ENCODE measurements around the gene USP16. TPM values are rescaled to one million over a fixed set of nuclear protein-coding genes. Genes with fewer than 3 reads are reported as not detected.
A peak's percentile ranks its signal among the peaks of the same experiment; 100 is the strongest.

The USP16 gene
- total and polyA plus RNA-seq, 2 of the 13 experiments (the other 11 are each of a cell fraction or from before 2014, with no cell fraction given) = 16.5 to 46.9 TPM

DNA sequence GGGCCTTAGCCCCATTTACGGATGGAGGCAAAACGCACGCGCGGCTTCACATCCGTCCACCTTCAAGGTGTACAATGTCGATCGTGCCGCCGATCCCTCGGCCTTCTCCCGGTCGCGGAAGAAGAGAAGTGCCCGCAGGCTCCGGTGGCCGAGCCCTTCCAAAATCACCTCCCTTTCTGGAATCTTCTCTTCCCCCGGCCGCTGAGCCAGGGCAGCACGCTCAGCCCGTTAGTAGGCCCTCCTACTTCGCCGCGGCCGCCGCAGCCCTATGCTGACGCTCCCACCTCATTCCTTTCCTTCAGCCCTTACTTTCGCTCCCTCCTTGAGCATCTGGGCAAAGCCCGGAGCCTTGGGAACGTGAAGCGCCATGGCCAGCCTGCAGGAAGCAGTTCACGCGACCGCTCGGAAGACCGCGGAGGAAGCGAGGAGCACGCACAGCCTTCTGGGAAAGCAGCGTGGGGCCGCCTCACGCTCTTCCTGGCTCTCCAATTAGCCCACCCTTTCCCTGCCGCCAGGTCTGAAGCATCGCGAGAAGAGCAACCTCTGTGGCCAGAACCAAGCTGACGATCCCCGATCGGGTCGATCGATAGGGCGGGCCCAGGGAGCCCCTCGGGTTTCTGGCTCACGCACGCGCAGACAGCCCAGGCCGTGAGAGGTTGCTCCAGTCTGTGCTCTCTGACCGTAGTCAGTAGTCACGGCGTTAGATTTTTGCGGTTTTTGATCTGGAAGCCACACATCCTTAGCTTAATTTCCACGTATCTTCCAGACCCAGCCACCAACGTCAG lies 48.9 kb downstream of the USP16 start, which contains the start of gene CCT8 (continued):
- TF ChIP-seq, protein P1, sequence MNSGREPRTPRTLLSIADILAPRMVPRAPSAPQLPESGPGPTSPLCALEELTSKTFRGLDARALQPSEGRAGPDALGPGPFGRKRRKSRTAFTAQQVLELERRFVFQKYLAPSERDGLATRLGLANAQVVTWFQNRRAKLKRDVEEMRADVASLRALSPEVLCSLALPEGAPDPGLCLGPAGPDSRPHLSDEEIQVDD (CRISPR knock-in tag; IDR thresholded peaks at IDR 0.05; ENCODE audit: borderline replicate concordance) = no peak
- TF ChIP-seq, protein P2, sequence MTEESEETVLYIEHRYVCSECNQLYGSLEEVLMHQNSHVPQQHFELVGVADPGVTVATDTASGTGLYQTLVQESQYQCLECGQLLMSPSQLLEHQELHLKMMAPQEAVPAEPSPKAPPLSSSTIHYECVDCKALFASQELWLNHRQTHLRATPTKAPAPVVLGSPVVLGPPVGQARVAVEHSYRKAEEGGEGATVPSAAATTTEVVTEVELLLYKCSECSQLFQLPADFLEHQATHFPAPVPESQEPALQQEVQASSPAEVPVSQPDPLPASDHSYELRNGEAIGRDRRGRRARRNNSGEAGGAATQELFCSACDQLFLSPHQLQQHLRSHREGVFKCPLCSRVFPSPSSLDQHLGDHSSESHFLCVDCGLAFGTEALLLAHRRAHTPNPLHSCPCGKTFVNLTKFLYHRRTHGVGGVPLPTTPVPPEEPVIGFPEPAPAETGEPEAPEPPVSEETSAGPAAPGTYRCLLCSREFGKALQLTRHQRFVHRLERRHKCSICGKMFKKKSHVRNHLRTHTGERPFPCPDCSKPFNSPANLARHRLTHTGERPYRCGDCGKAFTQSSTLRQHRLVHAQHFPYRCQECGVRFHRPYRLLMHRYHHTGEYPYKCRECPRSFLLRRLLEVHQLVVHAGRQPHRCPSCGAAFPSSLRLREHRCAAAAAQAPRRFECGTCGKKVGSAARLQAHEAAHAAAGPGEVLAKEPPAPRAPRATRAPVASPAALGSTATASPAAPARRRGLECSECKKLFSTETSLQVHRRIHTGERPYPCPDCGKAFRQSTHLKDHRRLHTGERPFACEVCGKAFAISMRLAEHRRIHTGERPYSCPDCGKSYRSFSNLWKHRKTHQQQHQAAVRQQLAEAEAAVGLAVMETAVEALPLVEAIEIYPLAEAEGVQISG (CRISPR knock-in tag; IDR thresholded peaks at IDR 0.05) = peak; percentile 94
- TF ChIP-seq NFYB (CRISPR knock-in tag; IDR thresholded peaks at IDR 0.05) = peak; percentile 77
- TF ChIP-seq ATM (IDR thresholded peaks at IDR 0.05; ENCODE audit: borderline replicate concordance) = no peak
- peak; percentile 83 for TF ChIP-seq ZBTB7B (CRISPR knock-in tag; IDR thresholded peaks at IDR 0.05)
- TF ChIP-seq PRMT3 (CRISPR knock-in tag; IDR thresholded peaks at IDR 0.05; ENCODE audit: borderline replicate concordance, low read depth) = peak; percentile 40; the same call in 1 of the 2 replicates
- TF ChIP-seq KDM3A (CRISPR knock-in tag; IDR thresholded peaks at IDR 0.05; ENCODE audit: low read depth) = 0 out of 2 replicates have a peak, but pooled peaks have one; percentile 70
- TF ChIP-seq KDM2A (CRISPR knock-in tag; IDR thresholded peaks at IDR 0.05; ENCODE audit: borderline replicate concordance, low read depth) = peak; percentile 91
- TF ChIP-seq ZNF724P (CRISPR knock-in tag; IDR thresholded peaks at IDR 0.05; ENCODE audit: borderline replicate concordance) = 0 out of 2 replicates have a peak, but pooled peaks have one; percentile 82
- TF ChIP-seq ZNF83 (CRISPR knock-in tag; IDR thresholded peaks at IDR 0.05; ENCODE audit: borderline replicate concordance) = no peak
- TF ChIP-seq BORCS8-MEF2B (CRISPR knock-in tag; IDR thresholded peaks at IDR 0.05) = peak; percentile 61
- TF ChIP-seq, protein P3, sequence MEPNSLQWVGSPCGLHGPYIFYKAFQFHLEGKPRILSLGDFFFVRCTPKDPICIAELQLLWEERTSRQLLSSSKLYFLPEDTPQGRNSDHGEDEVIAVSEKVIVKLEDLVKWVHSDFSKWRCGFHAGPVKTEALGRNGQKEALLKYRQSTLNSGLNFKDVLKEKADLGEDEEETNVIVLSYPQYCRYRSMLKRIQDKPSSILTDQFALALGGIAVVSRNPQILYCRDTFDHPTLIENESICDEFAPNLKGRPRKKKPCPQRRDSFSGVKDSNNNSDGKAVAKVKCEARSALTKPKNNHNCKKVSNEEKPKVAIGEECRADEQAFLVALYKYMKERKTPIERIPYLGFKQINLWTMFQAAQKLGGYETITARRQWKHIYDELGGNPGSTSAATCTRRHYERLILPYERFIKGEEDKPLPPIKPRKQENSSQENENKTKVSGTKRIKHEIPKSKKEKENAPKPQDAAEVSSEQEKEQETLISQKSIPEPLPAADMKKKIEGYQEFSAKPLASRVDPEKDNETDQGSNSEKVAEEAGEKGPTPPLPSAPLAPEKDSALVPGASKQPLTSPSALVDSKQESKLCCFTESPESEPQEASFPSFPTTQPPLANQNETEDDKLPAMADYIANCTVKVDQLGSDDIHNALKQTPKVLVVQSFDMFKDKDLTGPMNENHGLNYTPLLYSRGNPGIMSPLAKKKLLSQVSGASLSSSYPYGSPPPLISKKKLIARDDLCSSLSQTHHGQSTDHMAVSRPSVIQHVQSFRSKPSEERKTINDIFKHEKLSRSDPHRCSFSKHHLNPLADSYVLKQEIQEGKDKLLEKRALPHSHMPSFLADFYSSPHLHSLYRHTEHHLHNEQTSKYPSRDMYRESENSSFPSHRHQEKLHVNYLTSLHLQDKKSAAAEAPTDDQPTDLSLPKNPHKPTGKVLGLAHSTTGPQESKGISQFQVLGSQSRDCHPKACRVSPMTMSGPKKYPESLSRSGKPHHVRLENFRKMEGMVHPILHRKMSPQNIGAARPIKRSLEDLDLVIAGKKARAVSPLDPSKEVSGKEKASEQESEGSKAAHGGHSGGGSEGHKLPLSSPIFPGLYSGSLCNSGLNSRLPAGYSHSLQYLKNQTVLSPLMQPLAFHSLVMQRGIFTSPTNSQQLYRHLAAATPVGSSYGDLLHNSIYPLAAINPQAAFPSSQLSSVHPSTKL (CRISPR knock-in tag; IDR thresholded peaks at IDR 0.05) = peak; percentile 56
- TF ChIP-seq, protein P4, sequence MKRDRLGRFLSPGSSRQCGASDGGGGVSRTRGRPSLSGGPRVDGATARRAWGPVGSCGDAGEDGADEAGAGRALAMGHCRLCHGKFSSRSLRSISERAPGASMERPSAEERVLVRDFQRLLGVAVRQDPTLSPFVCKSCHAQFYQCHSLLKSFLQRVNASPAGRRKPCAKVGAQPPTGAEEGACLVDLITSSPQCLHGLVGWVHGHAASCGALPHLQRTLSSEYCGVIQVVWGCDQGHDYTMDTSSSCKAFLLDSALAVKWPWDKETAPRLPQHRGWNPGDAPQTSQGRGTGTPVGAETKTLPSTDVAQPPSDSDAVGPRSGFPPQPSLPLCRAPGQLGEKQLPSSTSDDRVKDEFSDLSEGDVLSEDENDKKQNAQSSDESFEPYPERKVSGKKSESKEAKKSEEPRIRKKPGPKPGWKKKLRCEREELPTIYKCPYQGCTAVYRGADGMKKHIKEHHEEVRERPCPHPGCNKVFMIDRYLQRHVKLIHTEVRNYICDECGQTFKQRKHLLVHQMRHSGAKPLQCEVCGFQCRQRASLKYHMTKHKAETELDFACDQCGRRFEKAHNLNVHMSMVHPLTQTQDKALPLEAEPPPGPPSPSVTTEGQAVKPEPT (CRISPR knock-in tag; IDR thresholded peaks at IDR 0.05; ENCODE audit: low read depth) = no peak
- TF ChIP-seq SIX1 (CRISPR knock-in tag; IDR thresholded peaks at IDR 0.05; ENCODE audit: borderline replicate concordance) = no peak
- peak; percentile 76 for TF ChIP-seq GATA4 (IDR thresholded peaks at IDR 0.05; ENCODE audit: borderline replicate concordance, low read depth)
- TF ChIP-seq ZNF614 (CRISPR knock-in tag; IDR thresholded peaks at IDR 0.05; ENCODE audit: borderline replicate concordance) = 0 out of 2 replicates have a peak, but pooled peaks have one; percentile 52
- TF ChIP-seq, protein P5, sequence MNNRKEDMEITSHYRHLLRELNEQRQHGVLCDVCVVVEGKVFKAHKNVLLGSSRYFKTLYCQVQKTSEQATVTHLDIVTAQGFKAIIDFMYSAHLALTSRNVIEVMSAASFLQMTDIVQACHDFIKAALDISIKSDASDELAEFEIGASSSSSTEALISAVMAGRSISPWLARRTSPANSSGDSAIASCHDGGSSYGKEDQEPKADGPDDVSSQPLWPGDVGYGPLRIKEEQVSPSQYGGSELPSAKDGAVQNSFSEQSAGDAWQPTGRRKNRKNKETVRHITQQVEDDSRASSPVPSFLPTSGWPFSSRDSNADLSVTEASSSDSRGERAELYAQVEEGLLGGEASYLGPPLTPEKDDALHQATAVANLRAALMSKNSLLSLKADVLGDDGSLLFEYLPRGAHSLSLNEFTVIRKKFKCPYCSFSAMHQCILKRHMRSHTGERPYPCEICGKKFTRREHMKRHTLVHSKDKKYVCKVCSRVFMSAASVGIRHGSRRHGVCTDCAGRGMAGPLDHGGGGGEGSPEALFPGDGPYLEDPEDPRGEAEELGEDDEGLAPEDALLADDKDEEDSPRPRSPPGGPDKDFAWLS (CRISPR knock-in tag; IDR thresholded peaks at IDR 0.05; ENCODE audit: borderline replicate concordance) = peak; percentile 57; the same call in 1 of the 2 replicates

All from HepG2 (cell line).